T-helper 1 cell treated with Interleukin-12 subunit alpha and Interleukin-12 subunit beta and Interleukin-4 antibody, amounts not matched to agents 30 μg/mL and 1 μg/mL, for 36 hours (primary cell): Measurements from ENCODE around the gene OSBPL10.
"Not testable (repeated sequence)": the region's sequence is repeated elsewhere in the genome, so short reads cannot be mapped to it uniquely, and the experiment has no call there.

Experiments
- H3K27ac Mint-ChIP-seq: one replicate; pipeline ENCODE4 v1.8.0; 2021; ENCODE audit warnings: mild to moderate bottlenecking, mixed read lengths
- H3K27me3 Mint-ChIP-seq: one replicate; pipeline ENCODE4 v1.8.0; 2021; ENCODE audit warnings: low read depth, mixed read lengths
- H3K36me3 Mint-ChIP-seq: one replicate; pipeline ENCODE4 v1.8.0; 2021; ENCODE audit warnings: low read depth, mixed read lengths
- H3K4me1 Mint-ChIP-seq: one replicate; pipeline ENCODE4 v1.8.0; 2021; ENCODE audit warnings: low read depth, mixed read lengths
- H3K4me3 Mint-ChIP-seq: one replicate; pipeline ENCODE4 v1.8.0; 2021; ENCODE audit warnings: mild to moderate bottlenecking, moderate library complexity, mixed read lengths
- H3K9me3 Mint-ChIP-seq: one replicate; pipeline ENCODE4 v1.8.0; 2021; ENCODE audit warnings: mixed read lengths

The OSBPL10 gene

DNA sequence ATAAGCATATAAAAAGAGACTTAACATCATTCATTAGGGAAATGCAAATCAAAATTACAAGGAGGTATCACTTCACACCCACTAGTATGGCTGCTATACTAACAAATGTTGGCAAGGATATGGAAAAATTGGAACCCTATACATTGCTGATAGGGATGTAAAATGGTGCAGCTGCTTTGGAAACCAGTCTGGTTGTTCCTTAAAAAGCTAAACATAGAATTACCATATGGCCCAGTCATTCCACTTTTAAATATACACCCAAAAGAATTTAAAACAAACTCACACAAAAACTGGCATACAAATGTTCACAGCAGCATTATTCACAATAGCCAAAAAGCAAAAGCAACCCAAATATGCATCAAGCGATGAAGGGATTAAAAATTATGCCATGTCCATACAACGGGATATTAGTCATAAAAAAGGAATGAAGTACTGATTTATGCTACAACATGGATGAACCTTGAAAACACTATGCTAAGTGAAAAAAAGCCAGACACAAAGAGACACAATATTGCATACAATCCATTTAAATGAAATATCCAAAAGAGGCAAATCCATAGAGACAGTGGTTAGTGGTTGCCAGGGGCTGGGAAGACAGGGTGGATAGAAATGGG lies 118.3 kb downstream of the OSBPL10 start:
- peaks cover 5% of the 10 kb centered on the region for H3K4me1 Mint-ChIP-seq
- H3K4me3 Mint-ChIP-seq: no peak overlapping the region
- H3K9me3 Mint-ChIP-seq: no peaks in the 10 kb centered on the region
- H3K36me3 Mint-ChIP-seq: no peaks in the 10 kb centered on the region
- H3K27me3 Mint-ChIP-seq: no peaks in the 10 kb centered on the region
- no peak overlapping the region for H3K27ac Mint-ChIP-seq

GRCh38 chr3:31861826-31862225 lies 119.2 kb downstream of the OSBPL10 start:
- Mint-ChIP-seq H3K4me3 (no peak overlapping the region), H3K27me3 (no peaks in the 10 kb centered on the region), H3K27ac (no peak overlapping the region)

GRCh38 chr3:31860642-31861041 lies 120.4 kb downstream of the OSBPL10 start:
- H3K4me3 Mint-ChIP-seq, H3K36me3 Mint-ChIP-seq, H3K4me1 Mint-ChIP-seq, H3K9me3 Mint-ChIP-seq, H3K27me3 Mint-ChIP-seq, H3K27ac Mint-ChIP-seq: not testable (repeated sequence)

More at GRCh38 chr3:31861826-31862225, 119.2 kb downstream of the OSBPL10 start:
- H3K36me3 Mint-ChIP-seq: no peaks in the 10 kb centered on the region
- no peaks in the 10 kb centered on the region for H3K9me3 Mint-ChIP-seq
- H3K4me1 Mint-ChIP-seq: peaks cover 5% of the 10 kb centered on the region

DNA sequence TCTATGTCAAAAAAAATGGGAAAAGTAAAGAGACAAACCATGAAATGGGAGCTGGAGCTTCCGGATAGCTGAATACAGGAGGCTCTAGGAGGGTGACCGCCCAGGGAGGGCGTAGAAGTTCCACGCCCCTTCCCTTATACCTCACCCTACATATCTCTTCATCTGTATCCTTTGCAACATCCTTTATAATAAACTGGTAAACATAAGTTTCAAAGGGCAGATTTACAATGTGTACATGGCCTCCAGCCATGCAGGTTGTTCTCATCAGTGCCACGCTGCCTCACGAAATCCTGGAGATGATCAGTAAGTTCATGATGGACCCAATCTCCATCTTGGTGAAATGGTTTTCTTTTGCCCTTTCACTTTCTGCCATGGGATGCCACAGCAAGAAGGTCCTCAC lies 121.8 kb downstream of the OSBPL10 start:
- Mint-ChIP-seq H3K4me3 (no peak overlapping the region), H3K27me3 (no peaks in the 10 kb centered on the region), H3K4me1 (peaks cover 5% of the 10 kb centered on the region), H3K27ac (no peak overlapping the region), H3K9me3 (no peaks in the 10 kb centered on the region), H3K36me3 (no peaks in the 10 kb centered on the region)

DNA sequence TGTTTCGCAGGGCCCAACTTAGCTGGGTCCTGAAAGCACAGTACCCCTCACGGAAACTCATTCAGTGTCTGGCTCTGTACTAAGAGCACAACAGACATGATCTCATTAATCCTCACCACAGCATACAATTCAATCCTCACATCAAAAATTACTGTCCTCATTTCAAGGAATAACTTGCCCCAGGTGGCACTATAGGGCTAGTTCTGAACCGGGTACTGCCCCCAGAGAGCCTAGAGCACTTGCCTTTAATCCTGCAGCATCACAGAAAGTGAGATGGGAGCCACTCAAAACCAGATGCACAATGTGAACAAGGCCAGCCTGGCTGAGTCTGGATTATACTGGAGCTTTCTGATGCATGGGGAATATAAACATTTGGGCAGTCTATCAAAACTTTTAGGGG lies 122.6 kb downstream of the OSBPL10 start:
- H3K27ac Mint-ChIP-seq: no peak overlapping the region
- H3K9me3 Mint-ChIP-seq: no peaks in the 10 kb centered on the region
- H3K27me3 Mint-ChIP-seq: no peaks in the 10 kb centered on the region
- H3K4me3 Mint-ChIP-seq: no peak overlapping the region
- H3K4me1 Mint-ChIP-seq: peaks cover 4% of the 10 kb centered on the region
- no peaks in the 10 kb centered on the region for H3K36me3 Mint-ChIP-seq

GRCh38 chr3:31853580-31853979 lies 127.5 kb downstream of the OSBPL10 start:
- Mint-ChIP-seq H3K4me3 (no peak overlapping the region), H3K4me1 (no peaks in the 10 kb centered on the region), H3K27ac (no peak overlapping the region)

GRCh38 chr3:31851278-31851677 lies 129.8 kb downstream of the OSBPL10 start:
- Mint-ChIP-seq H3K36me3 (peaks cover 4% of the 10 kb centered on the region), H3K27ac (no peak overlapping the region), H3K27me3 (no peaks in the 10 kb centered on the region), H3K4me3 (no peak overlapping the region), H3K4me1 (no peaks in the 10 kb centered on the region), H3K9me3 (no peaks in the 10 kb centered on the region)

More at GRCh38 chr3:31853580-31853979, 127.5 kb downstream of the OSBPL10 start:
- peaks cover 1% of the 10 kb centered on the region for H3K36me3 Mint-ChIP-seq
- no peaks in the 10 kb centered on the region for H3K9me3 Mint-ChIP-seq
- no peaks in the 10 kb centered on the region for H3K27me3 Mint-ChIP-seq

DNA sequence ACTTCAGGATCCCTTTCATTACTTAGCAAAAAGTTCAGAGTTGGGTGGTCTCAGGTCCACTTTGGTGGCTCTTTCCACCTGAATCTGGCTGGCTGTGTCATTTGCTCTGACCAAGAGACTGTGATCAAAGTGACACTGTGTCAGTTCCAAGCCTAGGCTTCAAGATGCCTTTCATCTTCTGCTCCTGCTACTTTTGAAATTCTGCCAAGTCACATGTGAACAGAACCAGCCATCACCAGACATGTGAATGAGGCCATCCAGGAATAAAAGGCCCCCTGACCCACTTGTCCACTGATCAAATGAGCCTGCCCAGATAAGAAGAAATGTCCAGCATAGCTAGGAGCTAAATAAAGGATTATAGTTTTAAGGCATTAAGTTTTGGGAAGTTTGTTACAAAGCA lies 132.2 kb downstream of the OSBPL10 start:
- no peaks in the 10 kb centered on the region for H3K27me3 Mint-ChIP-seq
- H3K4me3 Mint-ChIP-seq: no peak overlapping the region
- no peaks in the 10 kb centered on the region for H3K4me1 Mint-ChIP-seq
- peaks cover 4% of the 10 kb centered on the region for H3K36me3 Mint-ChIP-seq
- no peak overlapping the region for H3K27ac Mint-ChIP-seq
- no peaks in the 10 kb centered on the region for H3K9me3 Mint-ChIP-seq

DNA sequence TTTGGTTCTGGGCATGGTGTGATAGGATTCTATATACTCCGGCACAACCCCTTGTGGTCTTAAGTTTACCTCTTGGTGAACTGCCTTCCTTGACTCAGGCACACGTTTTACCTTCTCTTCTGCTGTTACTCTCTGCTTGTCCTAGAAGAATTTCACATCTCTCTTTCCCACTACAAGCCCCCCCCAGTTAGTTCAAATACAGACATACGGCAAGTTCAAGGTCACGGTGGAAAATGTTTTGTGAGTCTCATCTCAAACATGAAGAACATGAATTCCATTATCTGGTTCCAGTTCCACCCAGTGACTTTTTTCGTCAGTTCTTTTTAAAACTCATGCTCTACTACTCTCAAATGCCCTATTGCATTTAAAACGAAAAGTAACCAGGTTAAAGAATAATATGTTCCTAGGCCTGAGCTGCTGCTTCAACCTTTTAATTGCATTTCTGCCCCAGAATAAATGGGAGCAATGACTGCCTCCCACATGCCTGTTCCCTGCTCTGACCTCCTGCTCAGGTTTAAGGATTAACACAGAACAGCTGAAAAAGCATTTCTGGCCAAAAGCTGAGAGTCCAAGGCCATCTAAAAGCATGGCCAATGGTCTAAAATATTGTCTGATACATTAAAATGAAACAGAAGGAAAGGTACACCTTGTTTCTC lies 132.8 kb downstream of the OSBPL10 start:
- H3K27ac Mint-ChIP-seq: no peak overlapping the region
- H3K4me3 Mint-ChIP-seq: no peak overlapping the region
- no peaks in the 10 kb centered on the region for H3K4me1 Mint-ChIP-seq
- peaks cover 6% of the 10 kb centered on the region for H3K36me3 Mint-ChIP-seq
- no peaks in the 10 kb centered on the region for H3K9me3 Mint-ChIP-seq
- H3K27me3 Mint-ChIP-seq: no peaks in the 10 kb centered on the region

- Mint-ChIP-seq H3K4me1 (no peaks in the 10 kb centered on the region), H3K4me3 (no peak overlapping the region), H3K27me3 (no peaks in the 10 kb centered on the region), H3K9me3 (no peaks in the 10 kb centered on the region), H3K36me3 (peaks cover 6% of the 10 kb centered on the region), H3K27ac (no peak overlapping the region)
Observed at GRCh38 chr3:31847760-31848159, 133.3 kb downstream of the OSBPL10 start.

DNA sequence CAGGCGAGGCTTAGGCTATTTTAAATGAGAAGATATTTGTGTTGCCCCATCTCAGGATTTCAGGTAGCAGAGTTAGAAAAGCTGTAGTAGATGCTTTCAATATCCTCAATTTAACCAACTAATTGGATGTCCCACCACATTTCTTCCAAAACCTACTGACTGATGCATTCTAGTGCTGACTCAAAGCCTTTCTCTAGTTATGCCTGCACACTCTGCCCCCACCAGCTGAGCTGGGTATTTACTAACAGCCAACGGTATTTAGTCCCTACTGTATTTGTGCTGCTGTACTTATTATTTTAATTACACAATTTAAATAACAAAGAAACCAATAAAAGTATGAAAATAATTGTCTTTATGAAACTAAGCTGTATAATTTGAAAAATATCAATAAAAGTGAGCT lies 139.5 kb downstream of the OSBPL10 start:
- Mint-ChIP-seq H3K4me3 (no peak overlapping the region), H3K36me3 (peaks cover 2% of the 10 kb centered on the region), H3K4me1 (no peaks in the 10 kb centered on the region), H3K27ac (no peak overlapping the region), H3K27me3 (no peaks in the 10 kb centered on the region), H3K9me3 (no peaks in the 10 kb centered on the region)

GRCh38 chr3:31840252-31840651 lies 140.8 kb downstream of the OSBPL10 start:
- Mint-ChIP-seq H3K4me3 (no peak overlapping the region), H3K27ac (no peak overlapping the region), H3K4me1 (no peaks in the 10 kb centered on the region), H3K27me3 (no peaks in the 10 kb centered on the region), H3K36me3 (peaks cover 2% of the 10 kb centered on the region), H3K9me3 (no peaks in the 10 kb centered on the region)

DNA sequence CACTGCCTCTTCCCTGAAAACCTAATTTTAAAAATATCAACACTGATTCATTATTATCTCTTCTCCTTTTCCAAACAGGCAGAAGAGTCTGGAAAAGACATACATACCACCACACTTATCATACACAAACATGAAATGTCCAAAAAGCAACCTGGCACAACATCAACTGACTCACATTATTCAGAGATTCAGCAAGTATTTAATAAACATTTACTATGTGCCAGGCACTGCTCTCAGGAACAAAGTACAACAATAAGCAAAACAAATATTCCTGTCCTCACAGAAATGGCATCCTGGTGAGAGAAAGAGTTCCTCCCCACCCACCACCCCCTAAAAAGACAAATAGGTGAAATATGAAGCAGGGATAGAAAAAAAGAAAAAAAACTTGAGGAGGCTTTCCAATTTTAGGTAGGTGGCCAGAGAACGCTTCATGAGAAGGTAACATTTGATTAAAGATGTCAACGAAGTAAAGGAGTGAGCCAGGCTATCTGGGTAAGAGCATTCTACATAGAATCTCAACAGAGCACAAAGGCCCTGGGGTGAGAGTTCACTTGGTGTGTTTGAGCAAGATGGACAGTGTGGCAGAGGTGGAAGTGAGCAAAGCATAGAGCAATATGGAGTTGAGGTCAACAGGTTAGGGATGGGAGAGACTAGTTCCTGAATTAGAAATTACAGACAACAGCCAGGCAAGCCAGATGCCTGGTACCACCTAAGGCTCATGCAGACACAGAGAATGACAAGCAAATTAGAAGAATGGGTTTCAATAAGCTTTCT lies 141.7 kb downstream of the OSBPL10 start:
- H3K27ac Mint-ChIP-seq: no peak overlapping the region
- H3K36me3 Mint-ChIP-seq: peaks cover 2% of the 10 kb centered on the region
- no peaks in the 10 kb centered on the region for H3K27me3 Mint-ChIP-seq
- H3K4me1 Mint-ChIP-seq: no peaks in the 10 kb centered on the region
- H3K9me3 Mint-ChIP-seq: no peaks in the 10 kb centered on the region
- no peak overlapping the region for H3K4me3 Mint-ChIP-seq

DNA sequence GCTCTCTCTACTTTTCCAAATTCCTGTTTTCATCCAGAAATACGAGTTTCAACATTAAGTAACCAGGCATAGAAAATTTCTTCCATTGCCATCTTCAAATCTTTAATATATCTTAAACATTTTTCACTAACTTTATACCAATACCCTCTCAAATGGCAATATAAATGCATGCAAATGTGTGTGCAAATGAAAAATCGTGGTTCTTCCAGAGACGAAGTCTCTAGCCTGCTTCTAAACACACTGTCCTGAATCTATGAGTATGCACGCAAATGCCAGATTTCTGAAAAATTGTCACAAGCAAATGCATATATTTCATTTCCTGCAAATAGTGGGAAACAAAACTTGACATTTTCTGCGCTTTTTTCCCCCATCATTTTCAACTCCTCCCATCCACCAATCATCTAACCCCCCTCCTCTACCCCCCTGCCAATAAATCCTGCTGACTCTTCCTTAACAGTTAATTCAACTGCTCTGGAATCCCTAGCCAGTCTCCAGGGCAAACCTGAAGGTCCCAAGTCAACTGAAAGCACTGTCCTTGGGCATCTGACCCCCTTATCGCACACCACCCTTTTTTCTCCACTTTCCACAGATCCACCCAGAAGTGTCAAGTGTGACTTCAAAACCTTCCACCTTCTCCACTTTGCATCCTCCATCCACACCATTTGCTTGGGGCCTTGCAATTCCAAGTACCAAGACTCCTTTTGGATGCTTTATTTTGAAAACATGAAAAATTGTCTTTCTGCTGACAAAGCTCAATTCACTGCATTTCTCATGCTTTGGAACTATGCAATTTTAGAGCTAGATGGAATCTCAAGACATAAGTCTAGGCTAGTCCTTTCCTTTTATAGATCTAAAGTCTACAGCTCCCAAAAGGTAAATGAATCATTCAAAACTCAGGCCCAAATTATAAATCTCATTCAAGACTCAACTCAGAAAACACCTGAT lies 144.7 kb downstream of the OSBPL10 start:
- H3K4me3 Mint-ChIP-seq: no peak overlapping the region
- H3K36me3 Mint-ChIP-seq: no peaks in the 10 kb centered on the region
- no peaks in the 10 kb centered on the region for H3K27me3 Mint-ChIP-seq
- no peaks in the 10 kb centered on the region for H3K9me3 Mint-ChIP-seq
- no peak overlapping the region for H3K27ac Mint-ChIP-seq
- no peaks in the 10 kb centered on the region for H3K4me1 Mint-ChIP-seq
